Activated CD8-positive, alpha-beta T cell treated with anti-CD3 and anti-CD28 coated beads, Interleukin-2, amount 10 ng/mL, durations not matched to agents 7 days and 5 days (primary cell): Measurements from ENCODE around the gene ARID3A. TPM values are rescaled to one million over a fixed set of nuclear protein-coding genes. Genes with fewer than 3 reads are reported as not detected.

Experiments used
- ATAC-seq: fragments of 150-1000 bp; cut with Tn5 transposase; one replicate; pipeline ENCODE4 v1.10.0; 2021; ENCODE audit warnings: moderate library complexity
- CTCF ChIA-PET: fragments of 350-600 bp; sonication (Branson Sonifier 250); formaldehyde crosslinking; loops from one replicate; lab custom pipeline; 2021; ENCODE audit warnings: antibody characterized with exemption; lab: Charles Lee
- POLR2A ChIA-PET: fragments of 350-600 bp; sonication (Branson Sonifier 250); formaldehyde crosslinking; loops from one replicate; lab custom pipeline; 2021; ENCODE audit warnings: antibody characterized with exemption; lab: Charles Lee
- DNase-seq: peaks from one replicate; pipeline ENCODE4 v3.0.0-alpha.2; 2020
- H3K27ac Mint-ChIP-seq: one replicate; pipeline ENCODE4 v1.8.0; 2021; ENCODE audit warnings: mild to moderate bottlenecking, mixed read lengths
- H3K27me3 Mint-ChIP-seq: one replicate; pipeline ENCODE4 v1.8.0; 2021; ENCODE audit warnings: low read depth, mixed read lengths
- H3K36me3 Mint-ChIP-seq: one replicate; pipeline ENCODE4 v1.8.0; 2021; ENCODE audit warnings: low read depth, mixed read lengths
- H3K4me1 Mint-ChIP-seq: one replicate; pipeline ENCODE4 v1.8.0; 2021; ENCODE audit warnings: low read depth, mixed read lengths
- H3K4me3 Mint-ChIP-seq: one replicate; pipeline ENCODE4 v1.8.0; 2021; ENCODE audit warnings: mild to moderate bottlenecking, mixed read lengths
- H3K9me3 Mint-ChIP-seq: one replicate; pipeline ENCODE4 v1.8.0; 2022; ENCODE audit warnings: mixed read lengths; ENCODE audit not compliant: insufficient read depth
- total RNA-seq, 2 experiments: library from RNA; stranded (reverse); gene quantifications; one replicate each; pipeline ENCODE4 v1.2.3, GENCODE V29; 2021

ARID3A gene
- total RNA-seq, 2 experiments from 2014 or later = 26.7 to 27.7 TPM

DNA sequence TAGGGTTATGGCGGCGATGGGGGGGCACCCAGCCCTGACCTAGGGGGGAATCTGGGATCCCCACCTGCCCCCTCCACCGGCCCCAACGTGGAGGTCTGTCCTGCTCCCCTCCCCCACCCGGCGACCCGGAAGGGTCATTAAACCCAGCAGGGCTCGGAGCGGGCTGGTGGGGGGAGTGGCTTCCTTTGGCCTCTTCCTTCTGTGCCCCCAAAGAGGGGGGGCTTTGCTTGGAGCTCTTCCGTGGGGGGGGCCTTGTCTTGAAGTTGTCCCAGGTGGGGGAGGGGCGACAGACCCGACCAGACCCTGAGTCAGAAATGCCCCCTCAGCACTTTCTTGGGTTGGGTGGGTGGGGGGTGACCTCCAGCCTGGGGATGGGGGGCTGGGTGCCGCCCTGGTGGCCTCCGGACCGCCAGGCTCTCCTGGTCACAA is 1.5 kb downstream of the ARID3A start:
- H3K4me1 Mint-ChIP-seq = peaks cover 12% of the 10 kb centered on the region
- ChIA-PET CTCF (no interaction called here), POLR2A (no interaction called here)
- H3K36me3 Mint-ChIP-seq = peaks cover 15% of the 10 kb centered on the region
- H3K27ac Mint-ChIP-seq = no peak overlapping the region
- peak overlapping the region; percentile 46 for H3K4me3 Mint-ChIP-seq
- H3K27me3 Mint-ChIP-seq = no peaks in the 10 kb centered on the region
- H3K9me3 Mint-ChIP-seq = no peaks in the 10 kb centered on the region
- DNase-seq = no peak
- ATAC-seq = no peak

DNA sequence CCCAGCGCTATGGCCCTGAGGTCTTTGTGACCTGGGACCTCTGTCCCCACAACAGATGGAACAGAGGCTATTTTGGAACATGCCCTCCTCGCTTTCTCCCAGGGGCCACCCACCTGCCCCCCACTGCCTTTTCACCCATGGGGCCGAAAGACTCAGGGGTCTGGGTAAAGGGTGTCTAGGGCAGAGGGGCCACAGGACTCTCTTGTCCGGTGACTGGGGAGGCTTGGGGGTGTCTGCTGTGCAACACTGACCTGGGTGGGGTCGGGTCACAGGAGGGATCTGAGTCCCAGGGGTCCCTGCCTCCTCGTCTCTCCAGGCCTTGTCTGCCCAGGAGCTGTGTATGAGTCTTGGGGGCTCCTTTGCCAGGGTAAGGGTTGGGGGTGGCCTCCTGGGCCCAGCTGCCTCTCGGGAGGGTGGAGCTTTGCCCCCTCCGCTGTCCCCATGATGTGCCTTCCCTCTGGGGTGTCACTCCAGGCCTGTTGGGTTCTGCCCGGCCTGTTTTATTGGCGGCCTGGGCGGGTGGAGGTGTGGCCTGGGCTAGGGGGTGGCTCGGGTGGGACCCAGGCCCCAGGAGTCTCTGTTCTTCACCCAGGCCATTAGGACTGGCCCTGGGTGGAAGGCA is 2.1 kb downstream of the ARID3A start:
- POLR2A ChIA-PET = no interaction called here
- ATAC-seq = no peak
- no peaks in the 10 kb centered on the region for H3K27me3 Mint-ChIP-seq
- H3K4me3 Mint-ChIP-seq = peak overlapping the region; percentile 46
- DNase-seq = no peak
- peaks cover 15% of the 10 kb centered on the region for H3K36me3 Mint-ChIP-seq
- no peaks in the 10 kb centered on the region for H3K9me3 Mint-ChIP-seq
- H3K27ac Mint-ChIP-seq = no peak overlapping the region
- CTCF ChIA-PET = no interaction called here
- peaks cover 16% of the 10 kb centered on the region for H3K4me1 Mint-ChIP-seq

DNA sequence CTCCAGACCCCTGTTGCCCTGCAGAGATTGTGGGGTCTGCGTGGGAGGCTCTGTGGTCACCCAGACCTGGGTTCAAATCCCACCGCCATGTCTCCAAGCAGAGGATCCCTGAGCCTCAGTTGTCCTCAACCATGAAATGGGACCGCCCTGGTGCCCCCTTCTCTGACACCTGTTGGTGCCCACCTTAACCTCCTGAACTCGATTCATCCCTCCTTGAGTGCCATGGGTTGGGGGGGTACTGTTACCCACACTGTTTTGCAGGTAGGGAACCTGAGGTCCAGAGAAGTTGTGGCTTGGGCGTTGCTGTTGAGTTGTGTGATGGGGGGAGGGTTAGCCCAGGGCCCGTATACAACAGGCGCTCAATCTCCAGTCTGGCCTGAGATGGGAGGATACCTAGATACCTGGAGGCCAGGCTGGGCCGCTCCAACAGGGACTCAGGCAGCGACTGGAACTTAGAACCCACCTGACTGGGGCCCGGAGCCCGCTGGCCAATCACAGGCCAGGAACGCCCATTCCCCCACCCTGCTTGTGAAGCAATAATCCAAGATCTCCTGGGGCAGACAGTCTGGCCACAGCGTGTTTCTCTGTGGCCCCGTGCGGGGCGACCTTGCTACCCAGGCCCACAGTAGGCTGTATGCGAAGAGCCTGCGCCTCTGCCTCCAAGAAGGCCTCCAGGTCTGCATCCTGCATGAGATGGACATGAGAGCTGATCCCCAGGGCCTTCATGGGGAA is 2.8 kb downstream of the ARID3A start:
- H3K36me3 Mint-ChIP-seq = peaks cover 15% of the 10 kb centered on the region
- no peak for ATAC-seq
- H3K27me3 Mint-ChIP-seq = no peaks in the 10 kb centered on the region
- CTCF ChIA-PET = no interaction called here
- no peak for DNase-seq
- no peak overlapping the region for H3K4me3 Mint-ChIP-seq
- H3K9me3 Mint-ChIP-seq = no peaks in the 10 kb centered on the region
- no peak overlapping the region for H3K27ac Mint-ChIP-seq
- POLR2A ChIA-PET = no interaction called here
- H3K4me1 Mint-ChIP-seq = peaks cover 23% of the 10 kb centered on the region

DNA sequence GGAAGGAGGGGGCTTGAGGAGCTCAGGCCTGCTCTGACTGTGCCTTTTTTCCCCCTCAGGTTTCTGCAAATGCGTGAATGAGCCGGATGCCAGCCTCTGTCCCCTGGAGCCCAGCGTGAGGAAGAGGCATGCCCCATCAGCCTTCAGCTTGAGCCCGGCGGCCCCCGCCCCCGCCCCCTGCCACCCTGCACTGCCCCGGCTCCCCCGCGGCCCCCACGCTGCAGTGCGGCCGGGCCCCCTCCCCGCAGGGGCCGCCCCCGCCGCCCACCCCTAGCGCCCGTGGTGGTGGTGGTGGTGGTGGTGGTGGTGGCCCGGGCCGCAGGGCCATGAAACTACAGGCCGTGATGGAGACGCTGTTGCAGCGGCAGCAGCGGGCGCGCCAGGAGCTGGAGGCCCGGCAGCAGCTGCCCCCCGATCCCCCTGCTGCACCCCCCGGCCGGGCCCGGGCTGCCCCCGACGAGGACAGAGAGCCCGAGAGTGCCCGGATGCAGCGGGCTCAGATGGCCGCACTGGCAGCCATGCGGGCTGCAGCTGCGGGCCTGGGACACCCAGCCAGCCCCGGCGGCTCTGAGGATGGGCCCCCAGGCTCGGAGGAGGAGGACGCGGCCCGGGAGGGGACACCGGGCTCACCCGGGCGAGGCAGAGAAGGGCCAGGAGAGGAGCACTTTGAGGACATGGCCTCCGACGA is 3.5 kb downstream of the ARID3A start:
- H3K9me3 Mint-ChIP-seq = no peaks in the 10 kb centered on the region
- no peaks in the 10 kb centered on the region for H3K27me3 Mint-ChIP-seq
- no peak for DNase-seq
- ChIA-PET POLR2A (no interaction called here), CTCF (no interaction called here)
- no peak overlapping the region for H3K27ac Mint-ChIP-seq
- peaks cover 15% of the 10 kb centered on the region for H3K36me3 Mint-ChIP-seq
- no peak overlapping the region for H3K4me3 Mint-ChIP-seq
- no peak for ATAC-seq
- H3K4me1 Mint-ChIP-seq = peaks cover 18% of the 10 kb centered on the region

DNA sequence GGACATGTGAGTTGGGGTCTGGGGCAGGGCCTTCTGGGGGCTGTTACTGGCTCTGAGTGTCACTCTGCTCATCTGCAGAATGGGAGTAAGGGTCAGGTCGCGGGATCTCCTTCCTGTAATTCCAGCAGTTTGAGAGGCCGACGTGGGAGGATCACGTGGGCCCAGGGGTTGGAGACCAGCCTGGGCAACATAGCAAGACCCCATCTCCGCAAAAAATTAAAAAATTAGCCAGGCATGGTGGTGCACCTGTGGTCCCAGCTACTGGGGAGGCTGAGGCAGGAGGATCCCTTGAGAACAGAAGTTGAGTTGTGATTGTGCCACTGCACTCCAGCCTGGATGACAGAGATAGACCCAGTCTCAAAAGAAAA is 4.0 kb downstream of the ARID3A start:
- DNase-seq = no peak
- Mint-ChIP-seq H3K27ac (no peak overlapping the region), H3K4me3 (no peak overlapping the region), H3K9me3 (no peaks in the 10 kb centered on the region), H3K27me3 (no peaks in the 10 kb centered on the region), H3K4me1 (peaks cover 19% of the 10 kb centered on the region), H3K36me3 (peaks cover 15% of the 10 kb centered on the region)
- ATAC-seq = no peak
- CTCF ChIA-PET = no interaction called here
- POLR2A ChIA-PET = interaction anchor here (0.6 to 0.9 kb wide), 2 partner anchors 54 to 55 kb away, joined by 3 read pairs; partner anchors contain the start of gene WDR18

DNA sequence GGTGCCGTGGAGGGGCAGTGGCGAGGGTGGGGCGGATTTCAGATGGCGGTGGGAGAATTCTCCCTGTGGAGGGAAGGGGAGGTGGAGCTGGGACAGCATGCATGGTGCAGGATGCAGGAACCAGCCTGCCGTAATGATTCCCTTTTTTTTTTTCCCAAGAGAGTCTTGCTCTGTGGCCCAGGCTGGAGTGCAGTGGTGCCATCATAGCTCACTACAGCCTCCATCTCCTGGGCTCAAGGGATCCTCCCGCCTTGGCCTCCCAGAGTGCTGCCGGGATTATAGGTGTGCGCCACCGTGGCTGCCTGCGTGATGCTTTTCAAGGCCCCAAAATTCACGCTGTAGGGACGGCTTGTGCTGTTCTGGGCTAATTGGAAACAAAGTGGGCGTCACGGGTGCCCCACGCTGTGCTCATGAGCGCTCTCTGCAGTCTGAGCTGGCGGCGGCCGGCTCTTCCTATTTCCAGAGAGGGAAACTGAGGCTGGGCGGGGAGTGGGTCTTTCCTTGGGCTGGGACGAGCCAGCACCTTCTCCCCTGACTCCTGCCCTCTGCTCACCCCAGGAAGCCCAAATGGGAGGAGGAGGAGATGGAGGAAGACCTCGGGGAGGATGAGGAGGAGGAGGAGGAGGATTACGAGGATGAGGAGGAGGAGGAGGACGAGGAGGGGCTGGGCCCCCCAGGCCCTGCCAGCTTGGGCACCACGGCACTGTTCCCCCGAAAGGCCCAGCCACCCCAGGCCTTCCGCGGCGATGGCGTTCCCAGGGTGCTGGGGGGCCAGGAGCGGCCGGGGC is 6.2 kb downstream of the ARID3A start:
- H3K27ac Mint-ChIP-seq = no peak overlapping the region
- no peak overlapping the region for H3K4me3 Mint-ChIP-seq

DNA sequence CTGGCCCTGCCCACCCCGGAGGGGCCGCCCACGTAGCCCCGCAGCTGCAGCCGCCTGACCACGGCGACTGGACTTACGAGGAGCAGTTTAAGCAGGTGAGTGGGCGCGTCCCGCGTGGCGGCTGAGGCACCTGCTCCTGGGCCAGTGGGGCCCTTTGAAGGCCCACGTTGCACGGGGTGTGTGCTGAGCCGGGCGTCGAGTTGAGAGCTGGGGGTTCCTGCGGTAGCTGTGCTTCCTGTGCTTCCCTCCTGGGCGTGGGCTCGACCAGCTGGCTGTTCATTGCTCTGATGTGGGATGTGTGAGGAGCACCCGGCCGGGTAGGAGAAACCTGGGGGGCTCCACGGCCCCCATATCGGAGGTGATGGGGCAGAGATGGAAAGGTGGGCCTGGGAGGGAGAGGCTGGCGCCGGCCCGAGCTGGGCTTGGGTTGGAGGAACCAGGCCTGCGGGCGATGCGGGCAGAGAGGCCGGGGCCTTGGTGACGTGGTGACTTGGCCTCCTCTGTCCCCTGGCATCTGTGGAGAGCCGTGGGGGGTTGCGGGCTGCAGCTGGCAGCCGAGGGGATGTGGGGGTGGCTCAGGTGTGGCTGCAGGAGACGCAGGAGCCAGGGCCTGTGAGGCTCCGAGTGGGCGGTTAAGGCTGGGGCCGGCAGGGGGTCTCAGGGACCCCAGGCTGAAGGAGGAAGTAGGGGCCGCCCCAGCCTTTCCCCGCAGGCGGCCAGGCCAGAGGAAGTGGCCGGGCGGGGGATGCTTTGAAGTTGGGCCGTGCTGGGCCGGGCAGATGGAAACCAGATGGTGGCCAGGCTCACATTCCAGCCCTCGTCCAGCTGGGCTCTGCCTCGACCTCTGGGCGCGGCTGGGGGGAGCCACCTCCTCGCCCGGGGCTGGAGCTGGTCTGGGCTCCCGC is 7.1 kb downstream of the ARID3A start:
- DNase-seq = peak; percentile 69
- ChIA-PET CTCF (interaction anchor here (0.9 to 1.2 kb wide), 4 partner anchors 9 to 69 kb away, joined by 3 to 6 read pairs (median 3); partner anchors contain the start of gene WDR18), POLR2A (interaction anchor here (1.0 kb wide), 1 partner anchor 29 kb away, joined by 4 read pairs; no protein-coding TSS in a partner anchor)
- H3K4me1 Mint-ChIP-seq = peaks cover 29% of the 10 kb centered on the region
- H3K27me3 Mint-ChIP-seq = no peaks in the 10 kb centered on the region
- no peaks in the 10 kb centered on the region for H3K9me3 Mint-ChIP-seq
- peak overlapping the region; percentile 63 for H3K4me3 Mint-ChIP-seq
- ATAC-seq = peak; percentile 80
- peaks cover 28% of the 10 kb centered on the region for H3K36me3 Mint-ChIP-seq
- H3K27ac Mint-ChIP-seq = peak overlapping the region; percentile 81

More for the DNA sequence above, 6.2 kb downstream of the ARID3A start:
- POLR2A ChIA-PET = interaction anchor here (1.0 kb wide), 1 partner anchor 30 kb away, joined by 4 read pairs; no protein-coding TSS in a partner anchor
- ATAC-seq = no peak
- CTCF ChIA-PET = interaction anchor here (0.9 to 1.2 kb wide), 4 partner anchors 8 to 68 kb away, joined by 3 to 6 read pairs (median 3); partner anchors contain the start of gene WDR18
- Mint-ChIP-seq H3K27me3 (no peaks in the 10 kb centered on the region), H3K4me1 (peaks cover 24% of the 10 kb centered on the region), H3K36me3 (peaks cover 24% of the 10 kb centered on the region), H3K9me3 (no peaks in the 10 kb centered on the region)
- no peak for DNase-seq

DNA sequence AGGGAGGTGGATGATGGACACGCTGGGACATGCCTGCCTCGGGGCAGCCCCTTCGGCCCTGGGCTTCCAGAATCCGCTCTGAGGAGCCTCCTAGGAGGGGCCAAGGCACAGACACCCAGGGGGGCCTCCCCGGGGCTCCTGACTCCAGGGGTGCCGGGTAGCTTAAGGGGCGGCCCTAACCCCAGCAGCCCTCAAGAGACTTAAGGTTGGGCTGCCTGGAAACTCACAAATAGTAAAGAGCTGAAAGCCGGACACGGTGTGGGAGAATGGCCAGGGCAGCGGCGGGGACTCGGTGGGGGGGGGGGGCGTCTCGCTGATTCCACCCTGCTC is 7.7 kb downstream of the ARID3A start:
- ATAC-seq = no peak
- Mint-ChIP-seq H3K27ac (no peak overlapping the region), H3K36me3 (peaks cover 30% of the 10 kb centered on the region), H3K4me3 (no peak overlapping the region), H3K27me3 (peaks cover 2% of the 10 kb centered on the region), H3K4me1 (peaks cover 35% of the 10 kb centered on the region), H3K9me3 (no peaks in the 10 kb centered on the region)
- POLR2A ChIA-PET = no interaction called here
- DNase-seq = no peak
- CTCF ChIA-PET = no interaction called here

DNA sequence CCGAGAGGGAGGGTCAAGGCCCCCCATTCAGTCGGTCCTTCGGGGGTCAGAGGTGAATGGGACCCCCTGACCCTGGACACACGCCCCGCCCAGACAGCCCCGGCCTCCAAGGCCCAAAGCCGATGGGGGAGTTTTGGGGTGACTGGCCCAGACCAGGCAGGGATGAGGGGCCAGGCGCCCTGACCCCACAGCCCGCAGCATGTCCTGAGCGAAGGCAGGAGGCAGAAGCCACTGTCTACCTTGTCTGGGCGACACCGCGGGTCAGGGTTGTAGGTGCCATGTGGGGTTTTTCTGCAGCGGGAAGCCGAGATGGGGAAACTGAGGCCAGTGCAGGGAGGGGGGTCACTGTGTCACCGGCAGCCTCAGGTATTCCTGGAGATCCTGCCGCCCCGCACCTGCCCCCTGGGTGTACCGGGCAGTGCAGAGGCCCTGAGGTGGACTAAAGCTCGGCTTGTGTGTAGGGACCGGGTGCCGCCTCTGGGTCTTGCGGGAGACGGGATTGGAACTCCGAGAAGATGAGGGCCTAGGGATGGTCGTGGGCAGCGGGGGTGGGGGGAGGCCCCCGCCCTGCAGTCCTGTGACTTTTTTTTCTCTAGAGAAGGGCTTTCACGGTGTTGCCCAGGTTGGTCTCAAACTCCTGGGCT is 8.5 kb downstream of the ARID3A start:
- no peaks in the 10 kb centered on the region for H3K9me3 Mint-ChIP-seq
- ChIA-PET POLR2A (no interaction called here), CTCF (no interaction called here)
- ATAC-seq = no peak
- no peak overlapping the region for H3K27ac Mint-ChIP-seq
- no peak for DNase-seq
- peaks cover 38% of the 10 kb centered on the region for H3K4me1 Mint-ChIP-seq
- no peak overlapping the region for H3K4me3 Mint-ChIP-seq
- H3K27me3 Mint-ChIP-seq = peaks cover 2% of the 10 kb centered on the region
- peaks cover 29% of the 10 kb centered on the region for H3K36me3 Mint-ChIP-seq

DNA sequence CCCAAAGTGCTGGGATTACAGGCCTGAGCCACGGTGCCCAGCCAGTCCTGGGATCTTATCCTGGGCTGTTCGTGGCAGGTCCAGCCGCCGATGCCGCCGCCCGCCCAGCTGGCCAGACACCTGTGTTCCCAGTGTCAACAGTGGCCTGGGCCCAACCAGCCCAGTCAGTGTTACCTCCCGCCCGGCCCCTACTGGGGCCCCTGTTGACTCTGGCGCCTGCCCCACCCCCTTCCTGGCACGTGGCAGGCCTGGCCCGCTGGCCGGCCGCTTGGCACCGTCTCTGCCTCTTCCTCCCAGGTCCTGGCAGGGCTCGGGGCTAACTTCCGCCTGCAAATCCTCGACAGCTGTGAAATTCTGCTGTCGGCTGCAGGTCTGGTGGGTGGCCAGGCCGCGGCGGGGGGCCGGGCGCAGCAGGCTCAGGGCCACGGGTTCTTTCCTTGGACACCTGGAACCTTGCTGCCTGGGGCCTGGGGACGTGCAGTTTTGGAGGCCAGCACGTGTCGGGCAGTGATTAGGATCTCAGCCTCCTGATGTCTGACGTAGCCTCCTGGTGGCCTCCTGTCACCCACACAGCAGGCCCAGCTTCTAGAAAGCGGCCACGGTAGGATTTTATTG is 9.1 kb downstream of the ARID3A start:
- Mint-ChIP-seq H3K9me3 (no peaks in the 10 kb centered on the region), H3K4me3 (no peak overlapping the region), H3K27ac (no peak overlapping the region), H3K36me3 (peaks cover 31% of the 10 kb centered on the region), H3K27me3 (peaks cover 3% of the 10 kb centered on the region), H3K4me1 (peaks cover 44% of the 10 kb centered on the region)
- ATAC-seq (no peak), DNase-seq (no peak)
- CTCF ChIA-PET = no interaction called here
- POLR2A ChIA-PET = no interaction called here
